OCI-LY1 (cell line): ENCODE measurements around the gene PYROXD2.
"Not testable (repeated sequence)": the region's sequence is repeated elsewhere in the genome, so short reads cannot be mapped to it uniquely, and the experiment has no call there.

ENCODE experiments used
- H2AFZ ChIP-seq: fragments of 200-600 bp; sonication (generic), shearing (Covaris generic); 2 replicates; pipeline ENCODE4 v1.6.0; 2014; ENCODE audit warnings: antibody characterized with exemption, mild to moderate bottlenecking, low read length
- H3F3A ChIP-seq: fragments of 200-600 bp; sonication (generic), shearing (Covaris generic); 2 replicates; pipeline ENCODE4 v1.6.0; 2014; ENCODE audit warnings: mild to moderate bottlenecking, antibody characterized with exemption, low read length, moderate library complexity; ENCODE audit not compliant: insufficient read depth
- H3K27ac ChIP-seq: fragments of 200-600 bp; sonication (generic); 2 replicates; pipeline ENCODE4 v1.5.1; 2014; ENCODE audit warnings: low read length, mixed run types, mild to moderate bottlenecking, low read depth; ENCODE audit not compliant: poor library complexity, severe bottlenecking
- H3K27me3 ChIP-seq: fragments of 200-600 bp; sonication (generic); 2 replicates; pipeline ENCODE4 v1.6.0; 2014; ENCODE audit warnings: antibody characterized with exemption, mild to moderate bottlenecking, low read length, moderate library complexity; ENCODE audit not compliant: insufficient read depth
- H3K36me3 ChIP-seq: fragments of 200-600 bp; sonication (generic); 2 replicates; pipeline ENCODE4 v1.6.1; 2014; ENCODE audit warnings: mild to moderate bottlenecking, antibody characterized with exemption, low read length, moderate library complexity, mixed read lengths; ENCODE audit not compliant: insufficient read depth
- H3K4me1 ChIP-seq: fragments of 200-600 bp; sonication (generic); 2 replicates; pipeline ENCODE4 v1.5.1; 2014; ENCODE audit warnings: mild to moderate bottlenecking, low read length, moderate library complexity; ENCODE audit not compliant: insufficient read depth, severe bottlenecking
- H3K4me2 ChIP-seq: fragments of 200-600 bp; sonication (generic), shearing (Covaris generic); 2 replicates; pipeline ENCODE4 v1.6.1; 2014; ENCODE audit warnings: low read length
- H3K4me3 ChIP-seq: fragments of 200-600 bp; sonication (generic); 2 replicates; pipeline ENCODE4 v1.5.1; 2014; ENCODE audit warnings: low read length, low read depth, mild to moderate bottlenecking, mixed read lengths; ENCODE audit not compliant: poor library complexity, severe bottlenecking
- H3K79me2 ChIP-seq: fragments of 200-600 bp; shearing (Covaris generic); 2 replicates; pipeline ENCODE4 v1.6.1; 2016; ENCODE audit warnings: mixed run types, low read length, mixed read lengths; ENCODE audit not compliant: insufficient read depth
- H3K9ac ChIP-seq: fragments of 200-600 bp; sonication (generic), shearing (Covaris generic); 2 replicates; pipeline ENCODE4 v1.6.1; 2014; ENCODE audit warnings: mild to moderate bottlenecking, low read length, mixed read lengths
- H3K9me2 ChIP-seq: fragments of 200-600 bp; sonication (generic), shearing (Covaris generic); 2 replicates; pipeline ENCODE4 v1.6.1; 2014; ENCODE audit warnings: low read depth, mild to moderate bottlenecking, low read length, mixed read lengths
- H3K9me3 ChIP-seq: fragments of 200-600 bp; shearing (Covaris generic); 2 replicates; pipeline ENCODE4 v1.6.1; 2014; ENCODE audit warnings: low read length, mixed read lengths
- H4K20me1 ChIP-seq: fragments of 200-600 bp; sonication (generic), shearing (Covaris generic); 2 replicates; pipeline ENCODE4 v1.6.0; 2016; ENCODE audit warnings: mild to moderate bottlenecking, low read length; ENCODE audit not compliant: insufficient read depth
- EZH2 ChIP-seq: fragments of 200-600 bp; sonication (generic), shearing (Covaris generic); IDR thresholded peaks from 2 replicates; pipeline ENCODE4 v1.8.0; 2017; ENCODE audit warnings: borderline replicate concordance, mixed run types, mild to moderate bottlenecking, antibody characterized with exemption, low read length, moderate library complexity, mixed read lengths
- TF ChIP-seq, protein P1 (sequence below): fragments of 200-600 bp; sonication (generic), shearing (Covaris generic); IDR thresholded peaks from 2 replicates; pipeline ENCODE4 v1.5.1; 2017; ENCODE audit warnings: mild to moderate bottlenecking, antibody characterized with exemption, low read length, moderate library complexity, mixed read lengths

The PYROXD2 gene

DNA sequence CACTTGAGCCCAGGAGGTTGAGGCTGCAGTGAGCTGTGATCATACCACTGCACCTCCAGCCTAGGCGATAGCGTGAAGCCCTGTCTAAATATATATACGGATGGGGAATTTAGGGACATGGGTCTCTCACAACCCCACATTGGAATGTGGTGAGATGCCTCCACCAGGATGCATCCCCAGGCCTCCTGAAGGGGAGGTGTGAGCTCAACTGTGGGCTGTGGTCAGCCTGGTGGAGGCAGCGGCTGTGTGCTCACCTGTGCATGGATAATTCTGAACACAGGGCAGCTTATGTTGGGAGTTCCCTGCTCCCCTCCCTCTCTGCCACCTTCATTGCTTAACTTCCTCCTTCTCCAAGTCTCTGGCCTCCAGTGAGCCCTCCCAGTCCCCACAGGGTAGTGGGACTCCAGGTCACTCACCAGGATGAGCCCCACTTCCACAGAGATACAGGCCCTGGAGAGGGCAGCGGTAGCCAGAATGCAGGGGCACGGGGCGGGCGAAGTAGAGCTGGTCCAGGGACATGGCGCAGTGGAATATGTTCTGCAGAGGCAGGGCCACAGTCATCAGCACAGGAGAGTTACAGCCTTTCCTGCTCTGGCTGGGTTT, 30.4 kb downstream of the PYROXD2 start:
- H3K27me3 ChIP-seq = no peaks in the 10 kb centered on the region
- H3K9me2 ChIP-seq = no peaks in the 10 kb centered on the region
- no peak overlapping the region for H3K9ac ChIP-seq
- no peaks in the 10 kb centered on the region for H3K4me1 ChIP-seq
- no peaks in the 10 kb centered on the region for H3K79me2 ChIP-seq
- no peaks in the 10 kb centered on the region for H3F3A ChIP-seq
- H3K9me3 ChIP-seq = no peaks in the 10 kb centered on the region
- TF ChIP-seq, protein P1, sequence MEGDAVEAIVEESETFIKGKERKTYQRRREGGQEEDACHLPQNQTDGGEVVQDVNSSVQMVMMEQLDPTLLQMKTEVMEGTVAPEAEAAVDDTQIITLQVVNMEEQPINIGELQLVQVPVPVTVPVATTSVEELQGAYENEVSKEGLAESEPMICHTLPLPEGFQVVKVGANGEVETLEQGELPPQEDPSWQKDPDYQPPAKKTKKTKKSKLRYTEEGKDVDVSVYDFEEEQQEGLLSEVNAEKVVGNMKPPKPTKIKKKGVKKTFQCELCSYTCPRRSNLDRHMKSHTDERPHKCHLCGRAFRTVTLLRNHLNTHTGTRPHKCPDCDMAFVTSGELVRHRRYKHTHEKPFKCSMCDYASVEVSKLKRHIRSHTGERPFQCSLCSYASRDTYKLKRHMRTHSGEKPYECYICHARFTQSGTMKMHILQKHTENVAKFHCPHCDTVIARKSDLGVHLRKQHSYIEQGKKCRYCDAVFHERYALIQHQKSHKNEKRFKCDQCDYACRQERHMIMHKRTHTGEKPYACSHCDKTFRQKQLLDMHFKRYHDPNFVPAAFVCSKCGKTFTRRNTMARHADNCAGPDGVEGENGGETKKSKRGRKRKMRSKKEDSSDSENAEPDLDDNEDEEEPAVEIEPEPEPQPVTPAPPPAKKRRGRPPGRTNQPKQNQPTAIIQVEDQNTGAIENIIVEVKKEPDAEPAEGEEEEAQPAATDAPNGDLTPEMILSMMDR = no peak
- no peak for TF ChIP-seq EZH2
- H3K27ac ChIP-seq = no peak overlapping the region
- no peak overlapping the region for H2AFZ ChIP-seq
- no peak overlapping the region for H3K4me2 ChIP-seq
- no peak overlapping the region for H3K4me3 ChIP-seq
- H4K20me1 ChIP-seq = no peaks in the 10 kb centered on the region
- H3K36me3 ChIP-seq = no peaks in the 10 kb centered on the region

DNA sequence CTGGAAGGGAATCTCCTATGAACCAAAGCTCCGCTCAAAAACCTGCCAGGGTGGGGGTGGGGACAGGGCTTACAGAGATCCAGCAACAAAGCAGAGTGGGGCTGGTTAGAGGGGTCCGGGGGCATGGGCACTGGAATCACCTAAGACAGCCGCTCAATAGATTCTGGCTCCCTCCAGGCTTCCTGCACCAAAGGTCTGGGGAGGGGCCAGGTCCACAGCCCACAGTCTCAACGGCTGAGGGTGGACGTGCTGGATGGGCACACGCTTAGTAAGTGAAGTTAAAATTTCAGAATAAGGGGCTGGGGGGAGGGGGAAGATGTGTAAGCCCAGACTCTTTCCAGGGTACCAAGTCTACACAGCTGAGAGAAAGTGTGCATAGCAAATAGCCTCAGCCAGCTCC, 31.1 kb downstream of the PYROXD2 start:
- Histone ChIP-seq H2AFZ (no peak overlapping the region), H3K27me3 (no peaks in the 10 kb centered on the region), H3K9me3 (no peaks in the 10 kb centered on the region), H3K4me2 (no peak overlapping the region), H3K79me2 (no peaks in the 10 kb centered on the region), H3K27ac (no peak overlapping the region), H4K20me1 (no peaks in the 10 kb centered on the region), H3K9me2 (no peaks in the 10 kb centered on the region), H3K9ac (no peak overlapping the region), H3K36me3 (no peaks in the 10 kb centered on the region), H3K4me1 (no peaks in the 10 kb centered on the region), H3K4me3 (no peak overlapping the region), H3F3A (no peaks in the 10 kb centered on the region)
- TF ChIP-seq, protein P1 = no peak
- no peak for TF ChIP-seq EZH2

DNA sequence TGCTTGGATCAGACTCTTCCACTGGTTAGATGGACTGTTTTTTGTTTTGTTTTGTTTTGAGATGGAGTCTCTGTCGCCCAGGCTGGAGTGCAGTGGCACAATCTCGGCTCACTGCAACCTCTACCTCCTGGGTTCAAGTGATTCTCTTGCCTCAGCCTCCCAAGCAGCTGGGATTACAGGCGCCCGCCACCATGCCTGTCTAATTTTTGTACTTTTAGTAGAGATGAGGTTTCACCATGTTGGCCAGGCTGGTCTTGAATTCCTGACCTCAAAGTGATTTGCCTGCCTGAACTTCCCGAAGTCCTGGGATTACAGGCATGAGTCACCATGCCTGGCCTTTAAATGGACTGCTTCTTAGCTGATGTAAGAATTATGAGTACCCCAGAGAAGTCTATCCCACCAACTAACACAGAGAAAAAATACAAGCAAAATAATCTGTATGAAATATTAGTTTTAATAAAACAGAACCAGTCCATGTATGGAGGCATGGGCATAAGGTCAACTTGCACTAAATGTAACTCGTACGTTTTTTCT, 31.8 kb downstream of the PYROXD2 start:
- not testable (repeated sequence) for H3K4me3 ChIP-seq, H3K4me2 ChIP-seq, H3K9me2 ChIP-seq, H3K27ac ChIP-seq, H3K27me3 ChIP-seq, H3K9ac ChIP-seq, H3K9me3 ChIP-seq, H4K20me1 ChIP-seq, H3F3A ChIP-seq, H3K4me1 ChIP-seq, H3K36me3 ChIP-seq, H3K79me2 ChIP-seq, H2AFZ ChIP-seq

DNA sequence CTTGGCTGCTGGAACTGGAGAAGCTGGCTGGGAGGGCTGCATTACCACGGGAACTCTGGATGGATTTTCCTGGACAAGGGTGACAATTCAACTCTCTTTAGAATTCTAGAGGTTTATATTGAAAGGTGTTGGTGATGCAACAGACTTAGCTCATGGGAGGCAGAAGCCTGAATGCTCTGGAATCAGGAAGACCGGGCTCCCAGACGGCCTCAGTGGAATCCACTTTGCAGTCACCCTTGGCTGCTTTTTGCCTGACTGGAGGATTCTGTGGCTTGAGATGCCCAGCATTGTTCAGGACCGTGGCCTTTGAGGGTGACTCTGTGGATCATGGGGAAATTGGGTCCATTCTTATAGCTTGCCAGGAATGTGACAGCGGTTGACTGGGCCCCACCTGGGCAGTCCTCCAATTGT, 32.3 kb downstream of the PYROXD2 start:
- no peaks in the 10 kb centered on the region for H4K20me1 ChIP-seq
- H3K4me2 ChIP-seq = no peak overlapping the region

More for the DNA sequence above, 32.3 kb downstream of the PYROXD2 start:
- Histone ChIP-seq H3K36me3 (no peaks in the 10 kb centered on the region), H3F3A (no peaks in the 10 kb centered on the region), H3K9ac (no peak overlapping the region), H3K9me3 (no peaks in the 10 kb centered on the region), H3K4me3 (no peak overlapping the region), H2AFZ (no peak overlapping the region), H3K9me2 (no peaks in the 10 kb centered on the region), H3K79me2 (no peaks in the 10 kb centered on the region), H3K27ac (no peak overlapping the region), H3K27me3 (no peaks in the 10 kb centered on the region), H3K4me1 (no peaks in the 10 kb centered on the region)
- TF ChIP-seq, protein P1 = no peak
- no peak for TF ChIP-seq EZH2
